Activated CD4-positive, CD25-positive, alpha-beta regulatory T cell treated with anti-CD3 and anti-CD28 coated beads, Interleukin-2, amount 50 U/mL, for 16 hours (primary cell): ENCODE measurements around the gene RNF19B.
"Not testable (repeated sequence)": the region's sequence is repeated elsewhere in the genome, so short reads cannot be mapped to it uniquely, and the experiment has no call there.

ENCODE experiments used
- DNase-seq: peaks from one replicate; pipeline ENCODE4 v3.0.0-alpha.2; 2020; ENCODE audit warnings: low read depth, low spot score

Gene RNF19B

DNA sequence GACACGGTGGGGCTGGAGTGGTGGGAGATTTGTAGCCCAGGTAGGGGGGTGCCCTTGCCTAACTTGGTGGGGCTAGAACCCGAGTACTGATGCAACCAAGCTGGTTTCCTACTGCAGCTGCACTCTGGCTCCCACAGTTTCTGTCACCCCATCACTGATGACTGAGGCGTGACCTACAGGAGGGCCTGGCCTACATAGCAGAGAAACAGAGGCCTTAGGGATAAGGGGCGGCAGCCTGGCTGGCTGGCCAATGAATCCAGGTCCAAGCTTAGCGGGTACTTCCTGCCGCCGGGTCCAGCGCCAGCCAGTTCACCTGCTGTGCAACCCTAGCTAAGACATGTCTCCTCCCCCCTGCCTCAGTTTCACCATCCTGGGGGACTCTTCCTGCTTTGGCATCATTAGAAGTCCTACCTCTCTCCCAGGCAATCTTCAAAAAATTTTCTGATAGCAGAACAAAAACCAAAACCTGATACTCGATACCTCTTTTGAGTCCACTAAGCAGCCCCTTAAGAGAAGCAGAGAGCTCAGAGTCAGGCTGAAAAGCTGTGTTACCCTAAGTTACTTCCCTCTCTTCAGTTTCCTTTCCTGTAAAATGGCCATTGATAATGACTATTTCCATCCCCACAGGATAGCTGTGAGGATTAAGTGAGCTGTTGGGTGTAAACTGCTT, 27.3 kb upstream of the RNF19B start:
- no peak for DNase-seq

DNA sequence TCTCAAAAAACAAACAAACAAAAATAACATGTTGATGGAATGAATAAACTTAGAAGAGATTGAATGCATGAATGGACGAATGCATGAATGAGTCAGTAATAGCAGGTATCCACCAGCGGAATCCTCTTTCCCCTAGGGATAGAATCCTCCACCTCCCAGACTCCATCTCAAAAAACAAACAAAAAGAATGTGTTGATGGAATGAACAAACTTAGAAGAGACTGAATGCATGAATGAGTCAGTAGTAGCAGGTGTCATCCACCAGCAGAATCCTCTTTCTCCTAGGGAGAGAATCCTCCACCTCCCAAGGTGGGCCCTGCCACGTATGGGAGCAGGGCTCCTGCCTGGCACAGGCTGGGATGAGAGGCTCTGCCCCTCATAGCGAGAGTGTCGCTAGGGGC, 26.8 kb upstream of the RNF19B start:
- no peak for DNase-seq

DNA sequence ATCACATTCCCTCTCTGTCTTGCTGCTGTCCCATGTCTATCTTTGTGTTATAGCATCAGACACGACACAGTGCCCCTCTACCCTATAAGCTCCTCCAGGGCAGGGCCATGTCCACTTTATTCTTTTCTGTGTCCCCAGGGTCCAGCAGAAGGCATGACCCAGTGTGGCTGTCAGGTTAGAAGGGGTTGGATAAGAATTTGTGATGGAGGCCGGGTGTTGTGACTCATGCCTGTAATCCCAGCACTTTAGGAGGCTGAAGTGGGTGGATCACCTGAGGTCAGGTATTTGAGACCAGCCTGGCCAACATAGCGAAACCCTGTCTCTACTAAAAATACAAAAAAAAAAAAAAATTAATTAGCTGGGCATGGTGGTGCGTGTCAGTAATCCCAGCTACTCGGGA, 26.3 kb upstream of the RNF19B start:
- DNase-seq, result no peak

DNA sequence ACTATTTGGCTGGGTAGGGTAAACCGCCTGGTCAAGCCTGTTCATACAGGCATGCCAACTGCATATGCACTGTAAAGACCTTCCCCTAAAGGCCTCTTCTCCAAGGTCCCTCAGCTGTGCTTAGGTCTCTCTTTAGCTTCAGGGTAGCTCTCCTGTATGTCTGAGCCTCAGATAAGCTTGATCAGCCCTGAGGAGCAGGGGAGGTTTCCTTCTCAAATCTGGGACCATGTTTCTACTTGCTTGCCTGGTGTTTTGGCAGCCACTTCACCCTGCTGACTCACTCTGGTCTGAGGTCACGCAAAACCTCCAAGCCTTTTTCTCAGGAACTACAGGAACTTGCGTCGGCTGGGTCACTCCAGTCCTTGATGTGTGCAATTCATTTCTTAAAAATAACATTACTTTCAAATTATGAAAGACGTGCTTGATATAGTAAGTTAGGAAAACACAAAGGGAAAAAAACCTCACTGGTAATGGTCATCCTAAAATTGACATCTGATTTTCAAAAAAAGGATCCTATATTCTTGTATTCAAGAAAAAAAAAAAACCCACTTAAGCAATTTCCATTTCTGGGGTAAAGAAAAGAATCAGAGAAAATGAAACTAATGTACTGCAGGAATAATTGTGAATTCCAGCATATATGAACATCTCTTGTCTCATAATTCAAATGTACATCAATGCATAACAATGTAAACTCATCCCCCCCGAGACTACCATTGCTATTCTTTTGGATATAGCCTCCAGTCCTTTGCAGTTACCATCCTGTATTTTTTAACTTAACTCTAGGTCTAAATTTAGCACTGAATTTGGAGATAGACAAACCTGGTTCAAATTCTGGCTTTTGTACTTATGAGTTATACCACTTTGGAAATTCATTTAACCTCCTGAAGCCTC, 24.8 kb upstream of the RNF19B start:
- no peak for DNase-seq

DNA sequence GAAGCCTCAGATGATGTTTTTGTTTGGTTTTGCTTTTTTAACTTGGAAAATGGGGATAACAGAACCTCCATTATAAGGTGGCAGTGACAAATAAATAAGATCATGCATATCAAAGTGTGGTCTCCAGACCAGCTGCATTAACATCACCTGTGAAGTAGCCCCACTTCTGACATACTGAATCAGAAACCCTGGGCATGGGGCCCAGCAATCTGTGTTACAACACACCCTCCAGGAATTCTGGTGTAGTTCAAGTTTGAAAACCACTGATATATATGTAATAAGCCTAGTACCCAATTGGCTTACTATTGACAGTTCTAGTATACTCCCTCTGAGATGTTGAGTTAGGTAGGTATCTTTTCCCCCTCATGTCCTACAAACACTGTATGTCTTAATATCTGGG, 24.1 kb upstream of the RNF19B start:
- no peak for DNase-seq

DNA sequence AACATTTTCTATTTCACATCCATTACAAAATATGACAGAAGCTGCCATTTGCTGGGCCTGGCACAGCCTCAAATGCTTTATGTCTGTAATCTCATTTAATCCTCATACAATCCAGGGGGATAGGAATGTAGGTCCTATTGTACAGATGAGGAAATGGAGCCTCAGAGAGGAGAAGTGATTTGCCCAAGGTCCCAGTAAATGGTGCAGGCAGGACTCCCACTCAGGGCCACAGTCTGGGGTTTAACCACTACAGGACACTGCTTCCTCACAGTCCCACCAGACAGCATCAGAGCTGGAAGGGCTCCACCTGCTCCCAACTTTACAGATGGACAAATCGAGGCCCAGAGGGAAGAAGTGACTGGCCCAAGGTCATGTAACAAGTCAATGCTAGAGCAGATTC, 20.6 kb upstream of the RNF19B start:
- no peak for DNase-seq

DNA sequence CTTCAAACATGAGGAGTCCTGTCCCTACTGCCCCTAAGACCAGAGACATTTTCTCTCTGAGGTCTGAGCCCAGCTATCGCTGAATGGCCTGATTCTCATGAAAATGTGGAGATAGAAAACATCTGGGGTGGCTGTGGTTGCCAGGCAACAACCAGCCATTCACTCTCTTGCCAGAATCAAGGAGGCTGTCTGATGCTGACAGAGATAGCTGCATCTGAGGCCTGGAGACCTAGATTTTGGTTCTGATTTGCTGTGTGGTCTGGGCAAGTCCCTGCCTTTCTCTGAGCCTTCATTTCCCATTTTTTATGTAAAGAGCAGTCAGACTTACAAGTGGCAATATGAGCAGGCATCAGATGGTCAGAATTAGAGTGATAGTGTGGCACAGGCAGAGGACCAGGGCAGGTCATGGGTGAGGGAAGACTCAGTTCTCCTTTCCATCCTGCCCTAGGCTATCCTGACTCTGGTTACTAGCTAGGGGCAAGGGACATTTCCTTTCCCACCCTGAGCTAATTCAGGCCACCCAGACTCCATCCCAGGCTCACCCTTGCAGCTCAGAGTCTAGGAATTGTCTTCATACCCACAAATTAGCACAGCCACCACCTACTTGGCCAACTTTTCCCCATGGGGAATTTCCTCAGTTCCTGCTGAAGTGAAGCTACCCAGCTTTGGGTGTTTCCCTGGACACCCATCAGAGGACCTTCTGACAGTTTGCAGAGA, 20.0 kb upstream of the RNF19B start:
- DNase-seq, result no peak

DNA sequence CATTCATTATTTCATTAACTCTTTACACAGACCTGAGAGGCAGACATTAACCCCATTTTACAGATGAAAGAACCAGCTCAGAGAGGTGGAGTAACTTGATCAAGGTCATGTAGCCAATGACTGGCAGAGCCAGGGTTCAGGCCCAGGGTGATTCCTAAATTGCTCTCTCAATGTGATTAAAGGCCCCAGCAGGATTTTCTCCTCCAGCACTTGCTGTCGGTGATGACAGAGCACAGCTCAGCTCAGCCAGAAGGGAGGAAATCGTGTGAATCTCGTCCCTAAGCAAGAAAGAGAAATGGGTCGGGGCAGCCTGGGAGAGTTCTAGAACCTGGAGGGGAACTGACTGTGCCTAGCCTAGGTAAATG, 19.5 kb upstream of the RNF19B start:
- no peak for DNase-seq

DNA sequence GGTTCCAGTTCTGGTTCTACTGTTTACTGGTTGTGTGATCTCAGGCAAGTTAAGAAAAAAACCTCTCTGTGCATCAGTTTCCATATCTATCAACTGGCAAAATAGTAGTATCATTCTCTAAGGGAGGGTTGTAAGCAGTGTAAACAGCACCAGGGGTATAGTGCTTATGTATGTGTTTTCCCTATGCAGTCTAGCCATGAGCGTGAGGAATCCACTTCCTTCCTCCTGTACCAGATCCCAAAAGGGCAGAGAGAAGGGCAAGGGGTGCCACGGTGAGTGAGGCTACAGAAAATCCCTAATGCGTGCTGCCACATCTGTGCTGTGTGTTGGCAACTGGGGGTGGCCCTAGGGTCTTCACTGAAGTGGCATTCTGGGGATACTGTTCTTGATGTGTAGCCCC, 18.4 kb upstream of the RNF19B start:
- no peak for DNase-seq

DNA sequence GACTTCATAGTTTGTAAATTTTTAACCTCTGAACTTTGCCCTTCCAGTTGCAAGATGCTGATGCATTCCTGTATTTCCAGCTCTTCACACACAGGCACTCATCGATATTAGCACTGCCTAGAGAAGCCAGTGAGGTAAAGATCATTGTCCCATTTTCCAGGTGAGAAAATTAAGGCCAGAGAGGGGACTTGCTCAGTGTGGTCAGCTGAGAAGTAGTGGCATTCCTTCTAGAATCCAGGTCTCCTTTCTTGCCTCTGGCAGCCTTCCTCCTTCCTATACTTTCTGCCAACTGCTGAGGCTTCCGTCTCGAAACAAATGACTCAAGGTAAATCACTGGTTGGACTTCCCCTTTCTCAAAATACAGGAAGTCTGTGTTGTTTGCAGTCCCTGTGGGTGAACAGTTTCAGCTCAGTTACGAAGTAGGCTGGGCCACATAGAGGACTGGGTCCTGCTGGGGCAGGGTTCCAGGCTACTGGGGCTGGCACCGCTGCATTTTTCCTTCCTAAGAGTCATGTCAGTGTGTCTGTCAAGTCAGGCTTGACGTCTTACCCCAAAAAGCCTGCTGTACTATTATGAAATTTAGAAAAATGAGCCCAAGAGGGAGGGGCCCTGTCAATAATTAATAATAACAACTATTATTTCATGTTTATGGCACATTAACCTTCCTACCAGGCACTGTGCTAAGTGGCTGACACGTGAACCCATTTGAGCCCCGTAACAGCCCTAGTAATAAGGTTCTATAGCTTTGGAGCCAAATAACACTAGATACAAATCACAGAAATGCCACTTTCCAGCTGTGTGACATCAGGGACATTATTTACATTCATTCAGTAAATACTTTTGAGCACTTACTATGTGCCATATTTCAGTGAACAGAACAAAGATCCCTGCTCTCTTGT, 16.6 kb upstream of the RNF19B start:
- DNase-seq, result peak; percentile 44

DNA sequence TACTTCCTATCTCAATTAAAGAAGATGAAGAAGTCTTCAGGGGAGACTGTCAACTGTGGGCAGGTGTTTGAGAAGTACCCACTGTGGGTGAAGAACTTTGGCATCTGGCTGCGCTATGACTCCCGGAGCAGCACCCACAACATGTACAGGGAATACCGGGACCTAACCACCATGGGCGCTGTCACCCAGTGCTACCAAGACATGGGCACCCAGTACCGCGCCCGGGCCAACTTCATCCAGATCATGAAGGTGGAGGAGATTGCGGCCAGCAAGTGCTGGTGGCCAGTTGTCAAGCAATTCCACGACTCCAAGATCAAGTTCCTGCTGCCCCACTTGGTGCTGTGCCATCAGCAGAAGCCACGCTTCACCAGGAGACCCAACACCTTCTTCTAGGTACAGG, 15.5 kb upstream of the RNF19B start:
- DNase-seq, result no peak

DNA sequence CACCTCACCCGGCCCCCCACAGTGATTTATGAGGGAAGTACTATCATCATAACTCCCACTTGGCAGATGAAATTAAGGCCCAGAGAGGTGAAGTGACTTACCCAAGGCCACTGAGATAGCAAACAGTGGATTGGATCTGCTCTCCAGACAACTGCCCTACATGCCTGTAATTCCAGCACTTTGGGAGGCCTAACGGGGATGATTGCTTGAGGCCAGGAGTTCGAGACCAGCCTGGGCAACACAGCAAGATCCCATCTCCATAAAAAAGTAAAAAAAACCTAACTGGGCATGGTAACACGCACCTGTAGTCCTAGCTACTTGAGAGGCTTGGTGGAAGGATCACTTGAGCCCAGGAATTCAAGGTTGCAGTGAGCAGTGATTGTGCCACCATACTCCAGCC, 14.2 kb upstream of the RNF19B start:
- DNase-seq, result no peak

DNA sequence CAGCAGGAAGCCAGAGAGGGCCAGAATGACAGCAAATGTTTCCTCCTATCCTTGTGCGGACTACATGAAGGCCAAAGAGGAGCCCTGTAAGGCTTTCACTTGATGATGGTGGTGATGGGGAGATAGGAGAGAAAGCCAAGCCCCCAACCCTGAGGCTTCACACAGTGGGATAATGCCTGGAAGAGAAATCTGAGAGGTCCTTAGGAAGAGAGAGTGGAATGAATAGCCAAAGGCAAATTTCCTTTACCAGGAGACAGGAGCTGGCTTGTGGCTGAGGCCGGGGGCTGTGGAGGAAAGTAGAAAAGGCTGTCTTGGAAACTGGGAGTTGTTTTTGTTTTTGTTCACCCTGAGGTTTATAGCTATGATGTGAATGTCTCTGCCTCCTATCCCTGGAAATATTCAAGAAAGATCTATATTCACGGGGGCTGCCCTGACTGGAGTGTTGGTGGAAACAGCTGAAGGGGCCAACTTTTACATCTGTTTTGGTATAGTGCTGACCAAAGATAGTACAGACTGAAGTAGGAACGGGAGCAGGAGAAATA, 13.0 kb upstream of the RNF19B start:
- DNase-seq, result no peak

DNA sequence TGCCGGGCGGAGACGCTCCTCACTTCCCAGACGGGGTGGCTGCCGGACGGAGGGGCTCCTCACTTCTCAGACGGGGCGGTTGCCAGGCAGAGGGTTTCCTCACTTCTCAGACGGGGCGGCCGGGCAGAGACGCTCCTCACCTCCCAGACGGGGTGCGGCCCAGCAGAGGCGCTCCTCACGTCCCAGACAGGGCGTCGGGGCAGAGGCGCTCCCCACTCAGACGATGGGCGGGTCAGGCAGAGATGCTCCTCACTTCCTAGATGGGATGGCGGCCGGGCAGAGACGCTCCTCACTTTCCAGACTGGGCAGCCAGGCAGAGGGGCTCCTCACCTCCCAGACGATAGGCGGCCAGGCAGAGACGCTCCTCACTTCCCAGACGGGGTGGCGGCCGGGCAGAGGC, 10.4 kb upstream of the RNF19B start:
- DNase-seq, result not testable (repeated sequence)

DNA sequence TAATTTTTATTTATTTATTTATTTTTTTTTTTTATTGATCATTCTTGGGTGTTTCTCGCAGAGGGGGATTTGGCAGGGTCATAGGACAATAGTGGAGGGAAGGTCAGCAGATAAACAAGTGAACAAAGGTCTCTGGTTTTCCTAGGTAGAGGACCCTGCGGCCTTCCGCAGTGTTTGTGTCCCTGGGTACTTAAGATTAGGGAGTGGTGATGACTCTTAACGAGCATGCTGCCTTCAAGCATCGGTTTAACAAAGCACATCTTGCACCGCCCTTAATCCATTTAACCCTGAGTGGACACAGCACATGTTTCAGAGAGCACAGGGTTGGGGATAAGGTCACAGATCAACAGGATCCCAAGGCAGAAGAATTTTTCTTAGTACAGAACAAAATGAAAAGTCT, 8.8 kb upstream of the RNF19B start:
- DNase-seq, result not testable (repeated sequence)

DNA sequence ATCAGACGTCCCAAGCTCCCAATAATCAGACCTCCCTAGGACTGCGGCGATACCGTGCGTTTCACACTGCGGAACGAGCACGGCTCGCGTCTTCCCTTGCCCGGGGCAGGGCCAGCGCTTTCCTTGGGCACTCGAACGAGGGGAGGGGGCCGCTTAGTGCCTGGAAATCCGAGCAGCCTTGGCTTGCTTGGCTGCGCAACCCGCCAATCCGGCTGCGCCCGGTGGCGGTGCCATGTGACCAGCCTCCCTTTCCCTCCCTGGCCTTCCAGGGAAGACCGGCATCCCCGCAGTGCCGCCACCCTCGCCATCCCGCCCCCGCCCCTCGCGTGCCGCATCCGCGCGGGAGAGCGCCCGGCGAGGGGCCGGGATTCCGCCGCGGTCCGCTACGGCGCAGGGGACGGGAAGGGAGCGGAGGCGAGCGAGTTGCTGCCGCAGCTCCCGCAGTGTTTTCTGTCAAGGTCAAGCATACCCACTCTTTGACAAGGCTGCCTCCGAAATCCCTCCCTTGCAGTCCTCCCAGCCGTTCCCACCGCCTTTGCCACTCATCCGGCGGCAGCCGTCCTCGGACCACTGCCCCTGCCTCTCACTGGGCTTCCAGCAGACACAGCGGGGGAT, 8.3 kb upstream of the RNF19B start:
- DNase-seq, result no peak

DNA sequence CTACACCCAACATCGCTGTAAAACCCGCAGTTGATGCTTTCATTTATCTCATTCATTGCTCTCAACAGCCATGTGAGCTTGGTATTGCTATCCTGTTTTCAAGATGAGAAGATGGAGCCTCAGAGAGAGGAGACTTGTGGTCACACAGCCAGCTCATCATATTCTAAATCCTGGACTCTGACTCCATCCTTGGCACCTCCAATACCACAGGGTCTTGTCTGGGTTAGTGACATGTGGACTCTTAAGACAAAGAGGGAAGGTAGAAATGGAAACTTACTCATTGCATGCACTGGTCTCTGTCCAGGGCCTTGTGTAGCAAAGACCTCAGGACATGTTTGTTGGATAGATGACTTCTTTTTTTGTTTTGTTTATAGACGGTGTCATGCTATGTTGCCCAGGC, 7.0 kb upstream of the RNF19B start:
- DNase-seq, result no peak

DNA sequence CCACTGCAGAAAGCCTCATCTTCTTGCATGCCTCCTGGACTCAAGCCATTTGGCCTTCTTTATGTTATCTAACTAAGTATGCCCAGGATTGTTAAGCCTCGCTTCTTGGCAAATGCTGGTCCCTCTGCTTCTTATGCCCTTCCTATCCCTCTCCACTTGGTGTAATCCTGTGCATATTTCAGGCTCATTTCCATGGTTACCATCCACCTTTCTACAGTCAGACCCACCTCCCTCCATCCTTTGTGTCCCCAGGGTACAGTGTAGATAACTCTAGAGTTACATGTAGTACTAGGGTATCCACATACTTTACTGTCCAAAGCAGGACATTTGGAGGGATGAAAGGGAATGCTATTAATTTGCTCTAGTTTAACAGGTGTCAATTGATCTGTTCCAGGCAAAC, 6.5 kb upstream of the RNF19B start:
- DNase-seq, result no peak

DNA sequence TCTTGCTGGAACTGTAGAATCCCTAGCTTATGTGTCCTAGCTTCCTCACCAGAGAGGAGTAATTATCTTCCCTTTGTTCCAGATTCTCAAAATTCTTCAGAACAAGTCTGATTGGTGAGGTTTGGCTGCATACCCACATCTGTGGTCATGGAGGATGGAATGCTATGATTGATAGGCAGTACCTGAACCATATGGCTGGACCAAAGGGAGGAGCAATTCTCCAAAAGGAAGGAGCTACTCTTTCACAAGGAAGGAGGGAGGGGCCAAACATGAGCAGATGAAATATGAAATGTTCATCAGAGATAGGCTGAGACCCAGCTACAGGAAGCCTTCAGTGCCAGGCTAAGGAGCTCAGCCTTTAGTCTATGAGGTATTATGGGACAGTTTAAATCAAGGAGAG, 5.0 kb upstream of the RNF19B start:
- no peak for DNase-seq

DNA sequence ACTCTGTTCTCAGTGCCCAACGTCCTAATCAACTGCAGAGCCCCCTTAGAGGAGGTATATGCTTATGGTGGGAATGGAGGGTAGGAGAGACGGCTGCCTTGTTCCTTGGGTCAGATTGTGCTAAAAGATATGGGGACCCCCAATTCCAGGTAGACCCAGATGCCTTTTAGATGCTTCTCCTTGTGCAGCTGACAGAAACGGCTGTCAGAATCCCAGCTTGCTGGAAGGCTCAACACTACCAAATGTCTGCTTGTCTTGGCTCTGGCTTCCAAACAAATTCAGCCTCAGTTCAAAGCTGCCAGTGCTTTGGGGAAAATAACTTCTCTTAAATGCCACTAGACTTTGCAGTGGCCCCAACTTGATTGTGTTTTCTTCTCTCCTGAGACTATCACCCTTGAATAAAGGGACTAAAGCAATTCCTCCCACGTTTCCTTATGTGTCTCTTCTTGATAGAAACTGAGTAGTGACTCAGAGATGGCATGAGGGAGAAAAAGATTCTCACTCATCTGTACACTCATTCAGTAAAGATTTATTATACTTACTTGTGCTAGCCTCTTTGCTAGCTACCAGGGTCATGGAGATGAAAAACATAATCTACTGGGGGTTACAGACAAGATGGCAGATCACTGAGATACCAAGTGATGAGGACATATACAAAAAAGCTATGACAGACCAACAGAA, 3.4 kb upstream of the RNF19B start:
- DNase-seq, result no peak
